GM18526 (cell line): ENCODE results near the gene RETREG2.

Experiments used
- POLR2A ChIP-seq: IDR thresholded peaks from 3 replicates; pipeline ENCODE4 v1.6.1; 2011; ENCODE audit not compliant: insufficient read length; ENCODE audit errors: extremely low read depth

The RETREG2 gene

DNA sequence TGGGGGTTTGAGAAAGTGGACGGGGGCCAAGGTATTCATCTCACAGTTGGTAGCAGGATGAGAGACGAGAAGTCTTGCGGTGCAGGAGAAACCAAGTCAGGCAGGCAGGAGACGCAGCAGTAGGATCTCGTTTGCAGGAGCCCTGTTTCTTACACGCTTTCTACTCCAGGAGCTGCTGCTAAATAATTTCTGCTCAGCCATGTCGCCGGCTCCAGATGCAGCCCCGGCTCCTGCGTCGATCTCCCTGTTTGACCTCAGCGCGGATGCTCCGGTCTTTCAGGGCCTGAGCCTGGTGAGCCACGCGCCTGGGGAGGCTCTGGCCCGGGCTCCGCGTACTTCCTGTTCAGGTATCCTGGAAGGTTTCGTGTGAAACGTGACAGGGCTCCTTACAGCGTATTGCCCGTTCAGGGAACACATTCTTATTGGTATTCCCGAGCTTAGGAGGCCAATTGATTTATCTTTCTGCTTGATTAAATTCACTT is 52.0 kb downstream of the RETREG2 start:
- TF ChIP-seq POLR2A: peak; percentile 11

DNA sequence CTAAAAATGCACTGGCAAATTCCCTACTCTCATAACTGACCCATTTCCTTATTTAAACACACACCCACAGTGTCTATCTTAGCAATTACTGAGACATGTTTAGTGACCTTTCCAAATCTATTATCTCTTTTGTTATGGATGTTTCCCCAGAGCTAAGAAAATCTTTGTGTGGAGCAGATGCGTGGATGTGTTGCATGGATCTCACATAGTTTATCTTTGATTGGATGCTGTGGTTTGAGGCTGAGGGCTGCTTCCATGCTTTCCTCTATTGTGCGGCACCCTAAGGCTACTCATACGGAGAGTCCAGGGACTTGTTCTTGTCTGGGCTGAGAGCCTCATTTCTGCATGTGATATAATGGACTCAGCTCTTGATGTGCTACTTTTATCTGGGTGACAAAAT is 56.3 kb downstream of the RETREG2 start:
- TF ChIP-seq POLR2A: no peak
